ENCODE data around the gene ADK. TPM values are rescaled to one million over a fixed set of nuclear protein-coding genes. Genes with fewer than 3 reads are reported as not detected.

ADK gene
- total RNA-seq, 2 donors from 2014 or later = 14.4 to 24.3 TPM

GRCh38 chr10:74371696-74372095 is 220.7 kb downstream of the ADK start:
- no peak for TF ChIP-seq CTCF (IDR thresholded peaks at IDR 0.05)
- Histone ChIP-seq H3K27me3 (replicated peaks; ENCODE audit: insufficient read depth) (no peaks in the 10 kb centered on the region), H3K9me3 (no peaks in the 10 kb centered on the region), H3K4me1 (ENCODE audit: control insufficient read depth in 1 of 2, low read depth in 2 of 2) (no peaks in the 10 kb centered on the region), H3K4me3 (no peak overlapping the region), H3K36me3 (no peaks in the 10 kb centered on the region), H3K27ac (no peak overlapping the region)
- DNase-seq (ENCODE audit: low spot score) = no peak
- ATAC-seq (ENCODE audit: insufficient number of reproducible peaks, low FRiP score, low read depth) = no peak

- Histone ChIP-seq H3K27ac (no peak overlapping the region), H3K9me3 (no peaks in the 10 kb centered on the region), H3K4me3 (no peak overlapping the region), H3K4me1 (ENCODE audit: control insufficient read depth in 1 of 2, low read depth in 2 of 2) (no peaks in the 10 kb centered on the region), H3K27me3 (replicated peaks; ENCODE audit: insufficient read depth) (no peaks in the 10 kb centered on the region), H3K36me3 (no peaks in the 10 kb centered on the region)
- TF ChIP-seq CTCF (IDR thresholded peaks at IDR 0.05) = no peak
- DNase-seq (ENCODE audit: low spot score) (no peak), ATAC-seq (ENCODE audit: insufficient number of reproducible peaks, low FRiP score, low read depth) (no peak)
Observed at GRCh38 chr10:74373059-74373458, 222.0 kb downstream of the ADK start.

GRCh38 chr10:74377476-74377875 is 226.5 kb downstream of the ADK start:
- Histone ChIP-seq H3K36me3 (no peaks in the 10 kb centered on the region), H3K9me3 (no peaks in the 10 kb centered on the region), H3K4me1 (ENCODE audit: control insufficient read depth in 1 of 2, low read depth in 2 of 2) (no peaks in the 10 kb centered on the region), H3K27ac (no peak overlapping the region), H3K27me3 (replicated peaks; ENCODE audit: insufficient read depth) (no peaks in the 10 kb centered on the region), H3K4me3 (no peak overlapping the region)
- DNase-seq (ENCODE audit: low spot score) = no peak
- TF ChIP-seq CTCF (IDR thresholded peaks at IDR 0.05) = no peak
- ATAC-seq (ENCODE audit: insufficient number of reproducible peaks, low FRiP score, low read depth) = no peak

GRCh38 chr10:74379474-74379873 is 228.5 kb downstream of the ADK start:
- no peak for DNase-seq (ENCODE audit: low spot score)
- H3K27ac ChIP-seq = no peak overlapping the region
- no peak overlapping the region for H3K4me3 ChIP-seq
- no peak for TF ChIP-seq CTCF (IDR thresholded peaks at IDR 0.05)
- no peaks in the 10 kb centered on the region for H3K4me1 ChIP-seq (ENCODE audit: control insufficient read depth in 1 of 2, low read depth in 2 of 2)
- no peaks in the 10 kb centered on the region for H3K27me3 ChIP-seq (replicated peaks; ENCODE audit: insufficient read depth)
- ATAC-seq (ENCODE audit: insufficient number of reproducible peaks, low FRiP score, low read depth) = no peak
- H3K9me3 ChIP-seq = no peaks in the 10 kb centered on the region
- no peaks in the 10 kb centered on the region for H3K36me3 ChIP-seq

- Histone ChIP-seq H3K36me3 (no peaks in the 10 kb centered on the region), H3K27me3 (replicated peaks; ENCODE audit: insufficient read depth) (no peaks in the 10 kb centered on the region), H3K9me3 (no peaks in the 10 kb centered on the region), H3K4me1 (ENCODE audit: control insufficient read depth in 1 of 2, low read depth in 2 of 2) (no peaks in the 10 kb centered on the region), H3K27ac (no peak overlapping the region), H3K4me3 (no peak overlapping the region)
- no peak for DNase-seq (ENCODE audit: low spot score)
- no peak for ATAC-seq (ENCODE audit: insufficient number of reproducible peaks, low FRiP score, low read depth)
- TF ChIP-seq CTCF (IDR thresholded peaks at IDR 0.05) = no peak
Observed at GRCh38 chr10:74380795-74381194, 229.8 kb downstream of the ADK start.

Measured in thoracic aorta (tissue), 2 donors.